Uterus (tissue), 2 donors: ENCODE measurements around the gene MZT2B.

Source experiments
- CTCF ChIP-seq, 4 experiments: fragments of 200-600 bp in 2 of 4; fragments of 450-650 bp in 2 of 4; sonication (generic) in 2 of 4; IDR thresholded peaks; one replicate each; pipeline ENCODE4 v1.5.1; 2016 to 2019; ENCODE audit warnings: antibody characterized with exemption in 4 of 4, mild to moderate bottlenecking in 2 of 4, moderate library complexity in 1 of 4
- POLR2A ChIP-seq, 2 donors: fragments of 450-650 bp; IDR thresholded peaks; one replicate each; pipeline ENCODE4 v1.6.1; 2016; ENCODE audit warnings: antibody characterized with exemption in 2 of 2, mild to moderate bottlenecking in 1 of 2, moderate library complexity in 1 of 2

GRCh38 chr2:130198343-130198742 is 16.3 kb downstream of the MZT2B start, which contains the start of gene TUBA3E:
- TF ChIP-seq CTCF (IDR thresholded peaks at IDR 0.05) (no peak), POLR2A (IDR thresholded peaks at IDR 0.05) (no peak)
